GM18517 (cell line): ENCODE data around the gene ADAMTS7.
"Not testable (repeated sequence)": the region's sequence is repeated elsewhere in the genome, so short reads cannot be mapped to it uniquely, and the experiment has no call there.

Experiments
- ATAC-seq: cut with Tn5 transposase; IDR thresholded peaks from one replicate; pipeline ENCODE4 v1.9.1; 2021; ENCODE audit warnings: mild to moderate bottlenecking, moderate library complexity; ENCODE audit not compliant: unreplicated experiment

The ADAMTS7 gene

DNA sequence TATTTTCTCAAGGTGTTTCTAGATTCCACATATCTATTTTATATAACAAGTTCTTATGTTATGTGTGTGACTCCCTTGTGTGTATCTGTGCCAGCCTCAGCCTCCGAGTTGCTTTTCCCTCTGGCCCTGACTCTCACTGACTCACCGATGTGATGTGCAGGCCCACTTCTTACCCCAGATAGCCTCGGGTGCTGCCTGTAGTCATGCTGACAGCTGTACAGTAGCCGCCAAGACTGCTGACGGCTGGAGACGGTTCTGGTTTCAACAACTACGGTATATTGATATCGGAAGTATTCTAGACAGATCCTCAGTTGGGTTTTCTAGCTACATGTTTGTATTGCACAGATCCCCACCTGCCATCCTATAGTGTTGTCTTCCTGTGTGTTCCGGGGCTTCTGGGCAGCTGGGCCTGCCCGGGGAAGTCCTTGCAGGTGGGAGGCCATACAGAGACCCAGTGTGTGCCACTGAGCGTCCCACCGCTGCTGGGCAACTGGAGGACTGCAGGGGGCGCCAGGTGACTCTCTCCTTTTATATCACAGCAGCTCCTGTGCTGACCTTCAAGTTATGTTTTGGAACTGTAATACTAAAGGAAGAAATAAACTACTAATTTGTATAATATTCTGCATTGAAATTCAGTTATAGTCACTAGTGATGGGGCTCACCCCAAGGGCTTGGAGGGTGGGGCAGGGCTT, 55.2 kb downstream of the ADAMTS7 start:
- peak; percentile 13 for ATAC-seq

DNA sequence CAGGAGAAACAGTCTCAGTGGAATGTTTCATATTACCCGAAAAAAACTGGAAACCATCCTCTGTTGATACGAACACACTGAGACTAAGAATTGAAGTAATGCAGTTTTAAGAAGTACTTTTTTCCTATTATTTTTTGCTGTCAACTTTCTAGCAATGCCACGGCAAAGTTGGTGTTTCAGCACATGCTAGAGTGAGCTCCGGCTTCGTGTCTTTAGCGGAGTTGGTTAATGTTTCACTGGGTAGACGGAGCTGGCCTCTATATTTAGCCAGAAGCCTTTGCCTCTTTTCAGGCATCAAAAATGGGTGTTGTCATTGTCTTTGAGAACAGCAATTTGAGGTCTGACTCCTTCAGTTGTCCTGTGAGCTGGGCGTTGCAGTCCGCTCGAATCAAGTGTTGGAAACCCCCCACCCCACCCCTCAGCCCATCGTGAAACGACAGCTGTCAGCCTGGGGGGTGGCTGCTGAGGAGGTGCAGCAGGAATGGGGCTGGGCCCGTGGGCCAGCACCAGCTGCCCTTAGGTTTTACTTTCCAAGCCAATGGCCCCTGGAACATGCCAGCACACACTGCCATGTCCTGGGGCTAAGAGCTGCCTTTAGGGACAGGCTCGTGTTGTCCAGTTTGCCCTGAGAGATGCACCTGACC, 56.5 kb downstream of the ADAMTS7 start:
- not testable (repeated sequence) for ATAC-seq

DNA sequence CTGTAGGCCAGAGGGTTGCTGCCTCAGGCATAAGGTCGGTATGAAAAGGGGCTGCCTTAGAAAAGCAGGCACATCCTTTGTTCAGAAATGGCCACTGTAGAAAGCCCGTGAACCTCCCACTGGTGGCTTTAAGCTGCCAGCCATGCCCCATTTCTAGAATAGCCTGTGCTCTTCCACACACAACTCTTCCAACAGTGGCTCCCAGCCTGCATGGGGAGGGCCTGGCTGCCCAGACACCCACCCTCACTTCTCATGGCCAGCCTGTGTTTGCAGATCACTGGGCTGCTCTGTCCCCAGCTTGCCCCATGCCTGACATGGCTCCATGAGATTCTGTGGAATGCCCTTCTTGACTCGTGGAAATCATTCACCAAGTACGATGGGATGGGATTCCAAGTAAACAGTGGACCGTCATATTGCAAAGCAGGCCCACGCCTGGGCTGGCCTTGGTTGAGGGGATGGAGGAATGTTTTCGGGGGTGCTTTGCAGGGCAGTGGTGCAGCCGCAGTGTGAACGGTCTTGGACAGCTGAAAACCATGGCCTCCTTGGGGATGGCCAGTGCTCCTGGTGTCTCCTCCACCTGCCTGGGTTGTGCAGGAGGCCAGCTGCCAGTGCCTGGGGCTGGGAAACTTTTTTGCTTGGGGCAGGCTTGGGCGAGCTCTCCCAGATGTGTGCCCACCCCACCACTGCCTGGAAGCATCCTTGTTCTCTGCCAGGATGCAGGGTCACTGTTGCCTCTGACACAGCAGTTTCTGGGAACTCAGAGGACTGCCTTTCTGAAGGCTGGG, 57.3 kb downstream of the ADAMTS7 start:
- ATAC-seq = not testable (repeated sequence)

DNA sequence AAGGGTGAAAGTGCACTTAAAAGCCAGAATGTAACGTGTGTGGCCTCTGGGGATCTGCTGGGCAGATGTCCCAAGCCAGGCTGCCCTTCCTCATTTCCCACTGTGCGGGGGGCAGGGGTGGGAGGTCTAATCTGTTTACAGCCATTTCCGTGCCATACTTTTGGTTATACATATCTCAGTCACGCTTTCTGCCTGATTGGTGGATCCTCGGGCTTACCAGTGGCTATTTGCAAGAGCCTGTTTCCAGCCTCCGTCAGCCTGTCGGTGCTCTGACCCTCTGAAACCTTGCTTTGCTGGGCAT, 58.0 kb downstream of the ADAMTS7 start:
- ATAC-seq = not testable (repeated sequence)

DNA sequence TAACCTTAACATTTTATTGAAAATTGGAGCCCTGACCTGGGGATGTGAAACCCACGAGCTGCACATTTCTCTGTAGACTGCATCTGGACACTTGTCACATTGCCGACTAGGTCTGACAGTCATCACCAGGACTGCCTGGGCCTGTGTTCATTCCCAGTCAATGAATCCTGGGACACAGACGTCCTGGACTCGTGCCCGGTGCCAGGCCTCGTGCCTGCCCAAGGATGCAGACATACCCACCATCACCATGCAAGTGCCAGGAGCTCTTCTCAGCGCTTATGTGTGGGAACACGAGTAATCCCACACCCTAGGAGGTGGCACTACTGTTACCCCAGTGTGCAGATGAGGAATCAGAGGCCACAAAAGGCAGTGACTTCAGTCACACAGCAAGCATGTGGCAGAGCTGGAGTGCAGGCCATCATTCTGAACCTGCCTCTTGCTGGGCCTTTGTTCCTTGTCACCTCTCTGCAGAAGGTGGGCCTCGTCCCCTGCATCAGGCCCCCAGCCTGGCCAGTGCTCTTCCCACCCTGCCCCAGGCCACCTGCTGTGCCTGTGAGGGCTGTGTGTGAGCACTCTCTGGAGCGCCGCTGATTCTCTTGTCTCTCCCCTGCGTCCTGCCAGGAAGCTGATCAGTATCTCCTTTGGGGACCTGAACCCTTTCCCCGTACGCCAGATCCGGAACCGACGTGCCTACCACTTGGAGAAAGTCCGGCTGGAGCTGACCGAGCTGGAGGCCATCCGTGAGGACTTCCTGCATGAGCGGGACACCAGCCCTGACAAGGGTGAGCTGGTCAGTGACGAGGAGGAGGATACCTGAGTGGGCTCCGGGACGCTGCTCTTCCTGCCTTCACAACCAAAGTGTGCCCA, 58.5 kb downstream of the ADAMTS7 start:
- ATAC-seq = no peak

DNA sequence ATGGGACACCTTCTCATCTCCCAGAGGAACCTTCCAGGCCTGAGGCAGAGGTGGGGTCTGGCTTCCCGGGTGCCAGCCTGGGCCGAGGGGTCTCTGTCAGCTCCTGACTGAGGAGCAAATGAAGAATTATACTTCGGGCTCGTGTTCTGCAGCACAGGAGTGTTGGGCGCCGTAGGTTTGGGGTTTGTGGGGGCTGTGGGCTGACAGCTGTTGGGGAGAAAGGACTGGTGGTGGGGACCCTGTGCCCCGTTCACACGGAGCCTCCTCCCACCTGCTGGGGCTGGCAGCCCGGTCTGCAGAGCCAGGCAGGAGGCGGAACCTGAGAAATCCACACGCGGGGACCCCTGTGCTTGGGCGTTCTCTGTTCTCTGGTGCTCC, 59.7 kb downstream of the ADAMTS7 start:
- no peak for ATAC-seq

DNA sequence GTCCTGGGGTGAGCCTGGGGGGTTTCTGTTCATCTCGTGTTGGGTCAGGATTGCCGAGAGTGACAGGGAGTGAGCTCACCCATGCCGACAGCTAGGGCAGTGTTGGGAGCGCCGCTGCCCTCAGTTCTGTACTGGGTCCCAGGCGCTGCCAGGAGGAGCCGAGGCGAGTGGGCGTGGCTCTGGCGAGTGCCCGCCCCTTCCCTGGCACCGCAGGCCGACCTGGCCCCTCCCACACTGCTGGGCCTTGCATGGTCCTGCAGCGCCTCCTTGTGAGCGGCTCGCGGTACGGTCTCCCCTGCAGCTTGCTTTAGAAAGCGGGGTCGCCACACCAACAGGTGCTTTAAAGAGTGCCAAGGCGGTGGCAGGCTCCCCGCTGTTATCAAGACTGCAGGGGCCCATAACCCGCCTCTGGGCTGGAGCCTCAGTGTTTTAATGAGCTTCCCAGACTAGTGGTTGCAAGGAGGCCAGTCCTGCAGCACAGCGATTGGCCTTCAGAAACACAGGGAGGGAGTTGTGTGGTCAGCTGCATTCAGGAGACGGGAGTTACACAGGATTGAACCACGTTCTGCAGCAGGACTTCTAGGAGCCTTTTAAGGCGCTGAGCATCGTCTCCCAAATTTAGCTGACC, 60.2 kb downstream of the ADAMTS7 start:
- peak; percentile 69 for ATAC-seq

GRCh38 chr15:78750566-78750965, 60.7 kb downstream of the ADAMTS7 start:
- ATAC-seq = no peak

- ATAC-seq = no peak
These were observed 61.4 kb downstream of the ADAMTS7 start for GRCh38 chr15:78749831-78750230.

- not testable (repeated sequence) for ATAC-seq
These were observed 63.4 kb downstream of the ADAMTS7 start for GRCh38 chr15:78747877-78748276.

DNA sequence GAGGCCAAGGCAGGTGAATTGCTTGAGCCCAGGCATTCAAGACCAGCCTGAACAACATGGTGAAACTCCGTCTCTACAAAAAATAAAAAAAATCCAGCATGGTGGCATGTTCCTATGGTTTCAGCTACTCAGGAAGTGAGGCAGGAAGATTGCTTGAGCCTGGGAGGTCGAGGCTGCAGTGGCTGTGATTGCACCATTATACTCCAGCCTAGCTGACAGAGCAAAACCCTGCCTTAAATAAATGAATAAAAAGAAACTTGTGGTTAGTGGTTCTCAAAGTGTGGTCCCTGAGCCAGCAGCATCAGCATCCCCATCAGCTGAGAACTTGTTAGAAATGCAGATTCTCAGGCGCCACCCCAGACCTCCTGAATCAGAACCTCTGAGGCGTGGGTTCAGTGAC, 69.6 kb downstream of the ADAMTS7 start:
- not testable (repeated sequence) for ATAC-seq

DNA sequence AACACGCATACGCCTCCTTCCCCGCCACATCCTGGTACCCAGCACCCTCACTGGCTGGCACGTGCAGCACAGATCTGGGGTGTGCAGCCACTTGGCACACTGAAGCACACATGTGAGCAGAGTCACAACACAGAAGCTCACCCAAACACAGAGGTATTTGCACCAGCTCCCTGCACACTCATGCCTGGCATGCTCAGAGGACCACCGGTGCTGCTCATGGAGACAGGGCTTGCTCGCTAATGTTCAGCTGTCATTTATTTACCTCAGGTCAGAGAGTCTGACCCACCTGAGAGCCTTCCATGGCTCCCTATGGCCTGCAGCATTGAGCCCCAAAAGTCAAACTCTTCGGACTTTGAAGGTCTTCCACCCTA, 70.4 kb downstream of the ADAMTS7 start:
- no peak for ATAC-seq

DNA sequence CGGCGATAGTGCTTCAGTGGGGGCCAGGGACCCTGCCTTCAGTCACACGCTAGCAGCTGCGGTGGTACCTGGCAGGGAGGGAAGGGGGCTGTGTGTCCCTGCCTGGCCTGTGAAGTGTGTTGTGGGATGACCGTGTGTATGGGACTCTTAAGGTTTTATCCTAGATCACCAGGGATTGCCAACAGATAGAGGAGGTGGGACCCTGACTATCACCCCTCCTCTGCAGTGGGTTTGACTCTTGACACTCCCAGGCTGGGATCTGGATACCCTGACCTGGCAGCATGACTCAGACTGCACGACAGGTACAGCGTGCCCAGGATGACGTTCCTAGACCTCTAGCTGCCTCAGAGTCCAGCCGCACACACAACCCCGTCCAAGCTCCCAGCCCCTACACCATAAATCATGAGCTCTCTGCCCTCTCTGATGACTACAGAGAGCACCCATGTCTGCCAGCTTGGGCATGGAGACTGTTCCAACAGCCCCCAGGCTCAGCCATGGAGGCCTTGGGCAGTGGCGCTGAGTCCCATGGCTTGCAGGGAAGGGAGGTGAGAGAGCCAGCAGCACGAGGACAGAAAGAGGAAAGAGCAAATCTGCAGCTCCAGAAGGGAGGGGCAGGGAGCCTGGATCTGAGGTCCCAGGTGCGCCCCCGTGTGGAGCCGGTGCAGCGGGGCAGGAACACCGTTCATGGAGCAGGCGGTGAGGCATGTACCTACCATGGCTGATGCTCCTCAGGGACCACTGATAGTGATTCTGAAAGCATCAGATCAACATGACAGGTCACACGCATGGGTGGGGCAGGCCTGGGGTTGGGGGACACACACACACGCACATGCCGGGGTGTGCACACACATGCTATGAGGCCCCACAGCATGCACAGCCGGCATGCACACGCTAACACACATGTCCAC, 71.0 kb downstream of the ADAMTS7 start:
- ATAC-seq = no peak

DNA sequence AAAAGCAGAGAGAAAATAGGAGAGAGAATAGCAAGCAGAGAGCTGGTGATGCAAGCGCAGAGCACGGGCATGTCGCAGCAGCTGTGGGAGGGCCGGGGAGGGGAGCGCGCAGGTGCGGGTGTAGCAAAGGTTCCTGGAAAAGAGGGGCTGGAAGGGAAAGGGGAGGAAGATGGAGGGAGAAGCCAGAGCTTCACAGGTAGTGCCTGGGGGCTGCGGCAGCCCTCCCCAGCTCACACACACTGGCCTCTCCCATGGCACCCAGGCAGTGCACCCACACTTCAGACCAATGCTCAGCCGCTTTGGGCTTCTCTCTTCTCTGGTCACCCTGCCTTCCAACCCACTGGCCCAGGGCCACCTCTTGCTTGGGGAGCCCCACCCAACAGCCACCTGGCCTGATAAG, 72.1 kb downstream of the ADAMTS7 start:
- no peak for ATAC-seq

- not testable (repeated sequence) for ATAC-seq
These were observed 73.2 kb downstream of the ADAMTS7 start for GRCh38 chr15:78737931-78738558.

GRCh38 chr15:78737187-78737820, 74.0 kb downstream of the ADAMTS7 start:
- ATAC-seq = no peak

GRCh38 chr15:78736286-78736685, 75.0 kb downstream of the ADAMTS7 start:
- ATAC-seq = not testable (repeated sequence)

DNA sequence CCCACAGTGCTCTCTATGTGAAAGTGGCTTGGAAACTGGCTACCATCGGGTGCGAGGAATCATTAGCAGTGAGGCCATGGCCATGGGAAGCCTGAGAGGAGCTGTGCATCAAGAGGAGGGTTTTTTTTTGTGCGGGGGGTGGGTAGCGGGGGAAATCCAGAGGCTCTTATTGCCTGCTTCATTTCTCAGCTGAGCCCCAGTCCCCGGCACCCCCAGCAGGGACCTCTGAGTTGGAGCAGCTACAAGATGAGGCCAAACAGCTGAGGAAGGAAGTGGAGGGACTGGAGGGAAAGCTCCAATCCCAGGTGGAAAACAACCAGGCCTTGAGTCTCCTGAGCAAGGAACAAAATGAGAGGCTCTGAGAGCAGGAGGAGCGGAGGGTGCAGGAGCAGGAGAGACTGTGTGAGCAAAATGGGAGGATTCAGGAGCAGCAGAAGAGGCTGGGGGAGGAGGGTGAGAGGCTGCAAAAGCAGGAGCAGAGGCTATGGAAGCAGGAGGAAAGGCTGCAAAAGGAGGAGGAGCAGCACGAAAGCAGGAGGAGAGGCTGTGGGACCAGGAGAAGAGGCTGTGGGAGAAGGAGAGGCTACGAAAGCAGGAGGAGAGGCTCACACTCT, 76.7 kb downstream of the ADAMTS7 start:
- no peak for ATAC-seq
